GM21515 (cell line): ENCODE measurements around the gene RASA4B.
"Not testable (repeated sequence)": the region's sequence is repeated elsewhere in the genome, so short reads cannot be mapped to it uniquely, and the experiment has no call there.

ENCODE experiments used
- ATAC-seq: cut with Tn5 transposase; IDR thresholded peaks from one replicate; pipeline ENCODE4 v1.9.1; 2021; ENCODE audit not compliant: unreplicated experiment

The RASA4B gene

DNA sequence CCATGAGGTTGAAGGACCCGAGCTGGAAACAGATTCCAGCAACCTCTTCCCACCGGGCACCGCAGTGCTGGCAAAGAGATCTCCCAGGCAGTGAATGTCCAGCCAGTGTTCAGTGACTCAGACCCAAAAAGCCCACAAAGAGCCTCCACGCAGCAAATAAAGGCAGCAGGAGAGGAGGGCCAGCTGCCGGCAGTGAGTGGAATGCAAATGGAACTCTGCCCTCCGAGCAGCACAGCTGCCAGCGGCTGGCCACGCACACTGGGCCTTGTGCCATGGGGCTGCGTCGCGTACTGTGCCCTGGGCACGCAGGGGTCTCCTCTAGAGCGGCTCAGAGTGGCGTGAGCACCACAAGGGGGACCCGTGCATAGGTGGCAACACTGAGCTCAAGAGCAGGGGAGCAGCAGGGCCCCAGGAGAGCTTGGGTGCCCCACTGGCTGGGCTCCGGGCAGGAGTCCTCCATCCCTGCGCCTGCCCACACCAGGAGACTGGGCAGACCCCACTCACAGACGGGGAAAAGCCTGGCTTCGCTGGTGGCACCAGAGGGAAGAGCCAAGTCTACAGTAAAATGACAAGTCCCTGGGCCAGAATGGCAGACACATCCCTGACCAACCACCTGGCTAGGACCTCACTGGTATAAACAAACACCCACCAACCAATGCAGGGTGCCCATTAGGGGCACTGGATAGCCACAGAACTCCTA lies 42.7 kb downstream of the RASA4B start:
- ATAC-seq = not testable (repeated sequence)

DNA sequence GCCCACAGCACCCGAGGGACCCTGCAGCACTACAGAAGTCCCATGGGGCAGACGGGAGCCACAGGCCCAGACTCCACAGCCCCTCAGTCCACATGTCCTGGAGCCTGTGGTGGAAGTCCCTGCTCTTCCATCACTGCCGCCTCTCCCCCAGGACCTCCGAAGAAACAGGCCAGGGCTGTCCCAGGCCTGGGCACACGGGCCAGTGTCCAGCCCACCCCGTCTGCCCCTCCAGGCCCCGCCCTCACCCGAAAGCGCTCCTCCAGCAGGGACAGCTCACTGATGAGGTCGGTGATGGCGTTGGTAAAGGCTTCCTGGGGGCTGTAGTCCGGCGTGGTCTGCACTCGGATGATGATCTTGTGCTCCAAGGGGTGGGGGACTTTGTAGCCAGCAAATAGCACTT lies 43.5 kb downstream of the RASA4B start:
- ATAC-seq = not testable (repeated sequence)

DNA sequence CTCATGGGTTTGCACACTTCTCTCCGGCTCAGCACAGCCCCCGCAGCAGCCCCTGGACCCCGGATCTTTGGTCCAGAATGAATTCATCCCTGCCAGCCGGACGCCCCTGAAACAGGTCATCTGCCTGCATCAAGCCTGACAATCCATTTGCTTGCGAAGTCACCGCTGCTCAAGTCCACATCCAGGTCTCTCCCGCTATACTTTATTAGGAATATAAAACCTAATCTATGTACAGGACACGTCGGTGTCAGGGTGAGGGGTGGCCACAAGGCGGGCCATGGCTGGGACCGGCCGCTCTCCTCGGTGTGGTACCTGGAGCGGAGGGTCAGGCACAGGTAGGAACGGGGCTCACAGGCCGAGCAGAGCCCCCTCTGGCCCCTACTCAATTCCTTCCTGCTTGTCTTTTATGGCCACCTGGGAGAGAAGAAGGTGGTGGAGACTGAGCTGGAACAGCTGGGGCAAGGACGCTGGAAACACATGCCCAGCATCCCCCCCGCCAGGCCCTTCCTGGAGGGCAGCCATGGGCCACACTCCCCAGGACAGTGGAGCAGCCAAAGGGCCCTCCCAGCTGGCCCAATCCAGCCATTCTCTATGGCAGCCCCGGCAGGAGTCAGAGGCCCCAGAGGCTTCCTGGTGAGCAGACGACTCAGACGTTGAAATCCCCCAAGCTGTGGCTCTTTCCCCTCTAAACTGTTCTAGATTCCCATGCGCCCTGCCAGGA lies 44.1 kb downstream of the RASA4B start:
- ATAC-seq = no peak

DNA sequence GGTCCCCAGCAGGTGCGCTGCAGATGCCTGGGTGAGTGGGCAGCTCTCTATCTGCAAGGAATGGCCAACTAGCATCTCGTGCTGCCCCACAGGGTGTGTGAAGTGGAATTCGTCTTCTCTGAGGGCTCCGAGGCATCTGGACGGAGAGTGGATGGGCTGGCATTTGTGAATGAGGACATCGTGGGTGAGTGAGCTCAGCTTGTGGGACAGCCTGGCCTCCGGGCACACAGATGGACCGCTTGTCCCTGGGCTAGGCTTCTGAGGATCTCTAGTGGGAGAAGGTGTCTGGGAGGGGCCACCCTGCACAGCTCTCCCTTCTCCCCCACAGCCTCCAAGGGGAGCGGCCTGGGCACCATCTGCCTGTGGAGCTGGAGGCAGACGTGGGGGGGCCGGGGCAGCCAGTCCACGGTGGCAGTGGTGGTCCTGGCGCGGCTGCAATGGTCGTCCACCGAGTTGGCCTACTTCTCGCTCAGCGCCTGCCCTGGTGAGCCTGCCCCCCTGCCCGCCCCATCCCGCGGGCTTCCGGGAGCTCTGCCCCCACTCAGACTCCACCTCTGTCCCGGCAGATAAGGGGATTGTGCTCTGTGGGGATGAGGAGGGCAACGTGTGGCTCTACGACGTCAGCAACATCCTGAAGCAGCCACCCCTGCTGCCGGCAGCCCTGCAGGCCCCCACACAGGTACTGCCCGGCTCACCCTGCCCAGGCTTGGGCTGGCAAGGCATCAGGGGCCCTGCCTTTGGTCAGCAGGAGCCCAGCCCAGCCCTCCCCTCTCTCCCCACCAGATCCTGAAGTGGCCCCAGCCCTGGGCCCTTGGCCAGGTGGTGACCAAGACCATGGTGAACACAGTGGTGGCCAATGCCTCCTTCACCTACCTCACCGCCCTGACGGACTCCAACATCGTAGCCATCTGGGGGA lies 45.2 kb downstream of the RASA4B start:
- ATAC-seq = no peak

DNA sequence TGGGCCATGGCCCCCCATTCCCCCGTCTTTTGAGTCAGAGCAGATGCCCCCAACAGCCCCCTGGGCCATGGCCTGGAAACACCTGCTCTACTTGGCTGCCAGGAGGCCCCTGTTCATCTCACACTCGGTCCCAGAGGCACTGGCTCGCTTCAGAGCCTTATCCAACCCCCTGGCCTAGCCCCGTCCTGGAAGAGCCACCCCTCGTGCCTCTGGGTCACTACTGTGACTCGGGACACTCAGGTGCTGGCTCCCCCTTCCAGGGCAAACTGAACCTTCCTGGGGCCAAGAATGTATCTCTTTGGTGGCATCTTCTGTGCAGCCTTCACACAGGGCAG lies 45.8 kb downstream of the RASA4B start:
- no peak for ATAC-seq

DNA sequence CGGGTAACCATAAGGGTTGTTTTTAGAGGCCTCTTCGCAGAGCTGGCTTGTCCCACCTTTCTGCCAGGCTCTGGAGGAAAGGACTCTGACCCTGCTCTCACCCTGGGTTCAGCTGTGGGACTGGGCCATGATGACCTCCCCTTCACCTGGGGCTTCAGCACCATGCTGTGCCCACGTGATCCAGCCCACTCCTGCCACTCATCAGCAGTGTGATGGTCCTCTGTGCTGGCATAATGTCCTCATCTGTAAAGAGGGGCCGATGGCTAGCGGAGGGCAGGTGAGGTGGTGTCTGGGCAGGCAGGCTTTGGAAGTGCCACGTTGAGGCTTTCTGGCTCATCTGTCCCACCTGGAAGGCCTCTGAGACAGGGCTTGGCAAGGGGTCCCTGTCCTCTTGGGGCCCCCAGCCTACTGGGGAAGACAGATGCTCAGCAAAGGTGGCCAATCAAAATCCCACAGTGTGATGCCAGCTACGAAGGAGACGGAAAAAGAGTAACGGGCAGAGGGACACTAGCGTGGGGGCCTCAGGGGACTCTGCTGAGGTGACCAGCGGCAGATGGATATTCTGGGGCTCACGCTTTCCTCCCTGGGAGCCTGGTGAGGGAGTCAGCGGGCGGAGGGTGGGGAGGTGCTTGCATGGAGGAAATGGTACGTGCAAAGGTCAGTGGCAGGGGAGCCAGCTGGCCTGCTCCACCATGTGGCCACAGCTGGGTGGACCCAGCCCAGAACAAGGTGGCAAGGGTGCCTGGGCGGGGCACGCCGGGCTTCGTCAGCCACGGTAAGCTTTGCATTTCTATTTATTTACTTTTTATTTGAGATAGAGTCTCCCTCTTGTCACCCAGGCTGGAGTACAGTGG lies 47.4 kb downstream of the RASA4B start:
- ATAC-seq = no peak

DNA sequence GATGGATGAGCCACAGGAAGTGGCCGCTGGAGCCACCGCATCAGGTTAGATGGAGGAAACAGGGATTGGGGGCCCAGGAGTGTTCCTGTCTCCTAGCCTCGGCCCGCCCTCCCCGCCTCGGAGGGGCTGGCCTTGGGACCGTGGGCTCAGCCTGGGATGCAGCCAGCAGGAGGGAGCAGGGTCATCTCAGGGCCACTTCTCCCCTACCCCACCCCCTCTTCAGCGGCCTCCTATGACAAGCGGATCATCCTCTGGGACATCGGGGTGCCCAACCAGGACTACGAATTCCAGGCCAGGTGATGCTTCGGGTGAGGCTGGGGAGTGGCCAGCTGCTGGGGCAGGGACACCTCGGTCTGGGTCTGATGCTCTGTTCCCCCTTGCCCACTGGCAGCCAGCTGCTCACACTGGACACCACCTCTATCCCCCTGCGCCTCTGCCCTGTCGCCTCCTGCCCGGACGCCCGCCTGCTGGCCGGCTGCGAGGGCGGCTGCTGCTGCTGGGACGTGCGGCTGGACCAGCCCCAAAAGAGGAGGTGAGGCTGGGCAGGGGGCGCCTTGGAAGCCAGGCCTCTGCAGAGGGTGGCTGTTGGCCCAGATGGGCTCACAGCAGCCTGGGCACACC lies 48.1 kb downstream of the RASA4B start:
- ATAC-seq = no peak

DNA sequence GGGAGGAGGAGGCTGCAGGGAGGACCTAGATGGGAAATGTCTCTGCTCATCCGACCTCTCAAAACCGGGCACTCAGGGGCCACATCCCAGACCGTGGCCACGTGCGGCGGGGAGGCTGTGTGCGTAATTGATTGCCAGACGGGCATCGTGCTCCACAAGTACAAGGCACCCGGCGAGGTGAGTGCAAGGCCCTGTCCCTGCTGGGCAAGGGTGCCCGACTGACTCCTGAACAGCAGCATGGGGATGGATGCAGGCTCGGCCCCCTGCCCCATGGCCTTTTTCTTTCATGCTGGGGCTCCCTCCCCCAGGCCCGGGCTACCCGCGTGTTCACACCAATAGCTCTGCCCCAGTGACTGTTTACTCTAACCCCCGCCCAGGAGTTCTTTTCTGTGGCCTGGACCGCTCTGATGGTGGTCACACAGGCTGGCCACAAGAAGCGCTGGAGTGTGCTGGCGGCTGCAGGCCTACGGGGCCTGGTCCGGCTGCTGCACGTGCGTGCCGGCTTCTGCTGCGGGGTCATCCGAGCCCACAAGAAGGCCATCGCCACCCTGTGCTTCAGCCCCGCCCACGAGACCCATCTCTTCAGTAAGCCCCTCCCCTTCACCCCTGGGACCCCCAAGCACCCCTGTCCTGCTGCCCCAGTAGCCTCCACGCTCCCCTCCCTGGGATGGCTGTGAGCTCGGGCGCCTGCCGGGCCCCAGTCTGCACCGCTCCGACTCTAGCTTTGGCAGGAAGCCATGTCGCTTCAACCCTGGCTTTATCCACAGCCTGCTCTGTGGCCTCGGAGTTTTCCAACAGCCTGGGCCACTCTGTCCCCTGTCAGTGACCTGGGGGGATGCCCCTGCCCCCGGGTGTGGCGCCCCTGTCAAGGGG lies 48.9 kb downstream of the RASA4B start:
- ATAC-seq = no peak

DNA sequence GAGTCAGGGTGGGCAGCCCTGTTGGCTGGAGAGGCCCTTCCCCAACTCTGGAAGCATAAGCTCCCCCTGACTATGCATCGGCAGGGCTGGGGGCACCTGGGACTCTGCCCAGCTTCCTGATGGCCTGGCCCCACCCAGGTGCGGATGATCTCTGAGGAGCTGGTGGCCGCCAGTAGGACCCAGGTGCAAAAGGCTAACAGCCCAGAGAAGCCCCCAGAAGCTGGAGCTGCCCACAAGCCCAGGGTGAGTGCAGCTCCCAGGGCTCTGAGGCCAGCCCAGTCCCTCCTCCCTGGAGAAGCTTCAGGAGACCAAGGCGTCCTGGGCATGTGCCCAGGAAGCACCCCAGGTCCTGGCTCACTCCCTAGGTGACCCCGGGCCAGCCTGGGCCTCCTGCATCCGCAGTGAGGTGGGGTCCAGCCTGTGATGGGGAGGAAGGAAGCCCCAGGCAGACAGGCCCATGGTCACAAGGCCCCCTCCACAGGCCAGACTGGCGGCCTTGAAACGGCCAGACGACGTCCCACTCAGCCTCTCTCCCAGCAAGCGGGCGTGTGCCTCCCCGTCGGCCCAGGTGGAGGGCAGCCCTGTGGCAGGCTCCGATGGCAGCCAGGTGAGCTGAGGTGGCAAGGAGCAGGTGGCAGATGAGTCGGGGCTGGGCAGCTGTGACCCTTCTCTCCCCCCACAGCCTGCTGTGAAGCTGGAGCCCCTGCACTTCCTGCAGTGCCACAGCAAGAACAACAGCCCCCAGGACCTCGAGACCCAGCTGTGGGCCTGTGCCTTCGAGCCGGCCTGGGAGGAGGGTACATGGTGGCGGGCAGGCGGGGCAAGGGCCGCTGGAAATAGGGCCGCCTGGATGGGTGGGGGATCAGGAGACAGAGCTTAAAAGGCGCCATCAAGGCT lies 49.7 kb downstream of the RASA4B start:
- ATAC-seq = no peak

DNA sequence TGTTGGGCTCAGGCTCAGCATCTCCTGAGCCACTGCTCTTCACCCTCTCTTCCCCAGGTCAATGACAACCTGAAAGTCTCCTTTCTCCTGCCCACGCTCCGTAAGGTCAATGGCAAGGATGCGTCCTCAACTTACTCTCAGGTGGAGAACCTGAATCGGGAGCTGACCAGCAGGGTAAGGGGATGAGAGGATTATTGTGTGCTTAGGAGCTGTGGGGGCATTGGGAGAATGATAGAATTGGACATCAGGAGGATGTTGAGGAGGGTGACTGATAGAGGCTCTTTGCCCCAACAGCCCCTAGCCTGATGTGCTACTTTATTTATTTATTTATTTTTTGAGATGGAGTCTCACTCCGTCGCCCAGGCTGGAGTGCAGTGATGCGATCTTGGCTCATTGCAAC lies 51.5 kb downstream of the RASA4B start:
- ATAC-seq = no peak

DNA sequence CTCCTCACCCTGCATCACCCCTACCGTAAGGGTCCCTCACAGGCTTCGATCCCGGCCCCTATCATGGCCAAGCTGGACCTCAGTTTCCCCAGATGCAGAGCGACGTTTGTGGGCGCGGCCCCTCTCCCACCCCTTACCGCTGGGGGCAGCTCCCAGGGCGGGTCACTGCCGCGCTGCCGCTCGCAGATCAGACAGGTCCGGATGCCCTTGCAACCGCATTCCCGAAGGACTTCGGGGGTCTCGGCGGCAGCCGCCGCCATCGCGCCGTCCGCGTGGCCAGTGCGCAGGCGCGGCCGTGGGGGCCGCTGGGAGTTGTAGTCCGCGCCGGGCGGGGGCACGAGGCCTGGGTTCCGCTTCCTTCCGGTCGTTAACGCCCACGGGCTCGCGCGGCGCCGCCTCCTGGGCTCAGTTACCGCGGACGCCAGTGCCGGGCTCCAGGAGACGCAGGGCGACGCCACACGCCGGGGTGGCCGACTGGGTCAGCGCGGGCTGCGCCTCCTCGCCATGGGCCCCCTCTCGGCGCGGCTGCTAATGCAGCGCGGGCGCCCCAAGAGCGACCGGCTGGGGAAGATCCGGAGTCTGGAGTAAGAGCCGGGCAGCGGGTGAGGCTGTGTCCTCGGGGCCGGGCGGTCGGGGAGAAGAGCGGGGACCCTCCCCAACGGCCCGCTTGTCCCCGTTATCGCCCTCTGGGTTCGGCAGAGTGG lies 52.8 kb downstream of the RASA4B start, which contains the start of the genes ALKBH4 and LRWD1:
Gene ALKBH4 (minus strand): TSS at position 287 of the 704 bp plus-strand sequence. CDS start 27 bp downstream, at position 260.
Gene LRWD1 (plus strand): TSS at position 408 of the 704 bp plus-strand sequence. CDS start 97 bp downstream, at position 505.
- peak; percentile 84 for ATAC-seq

DNA sequence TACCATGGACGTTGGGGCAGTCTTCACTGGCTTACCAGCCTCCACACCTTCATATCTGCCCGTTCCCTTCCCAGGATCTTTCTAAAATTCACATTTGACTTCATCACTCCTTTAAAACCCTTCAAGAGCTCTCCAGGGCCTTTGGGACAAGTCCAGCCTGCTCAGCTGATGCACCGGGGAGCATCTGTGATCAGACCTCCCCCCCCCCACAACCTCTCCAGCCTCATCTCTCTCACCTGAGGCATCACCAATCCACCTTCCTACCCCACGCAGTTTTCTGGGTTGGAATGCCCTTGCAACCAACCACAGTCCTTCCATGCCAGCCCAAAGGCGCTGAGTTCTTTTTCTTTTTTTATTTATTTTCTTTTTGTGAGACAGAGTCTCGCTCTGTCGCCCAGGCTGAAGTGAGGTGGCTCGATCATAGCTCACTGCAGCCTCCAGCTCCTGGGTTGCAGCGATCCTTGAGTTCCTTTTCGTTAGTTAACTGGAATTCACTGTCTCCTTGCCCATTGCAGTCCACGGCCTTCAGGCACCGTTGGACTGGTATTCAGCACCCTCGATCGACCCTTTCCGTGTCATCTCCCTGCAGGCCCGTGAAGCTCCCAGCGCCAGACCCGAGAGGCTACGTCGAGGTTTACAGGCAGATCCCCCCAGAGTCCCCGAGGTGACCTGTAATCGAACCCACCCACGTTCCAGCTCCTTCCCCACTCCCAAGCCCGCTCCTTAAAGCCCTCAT lies 53.6 kb downstream of the RASA4B start:
- peak; percentile 4 for ATAC-seq

DNA sequence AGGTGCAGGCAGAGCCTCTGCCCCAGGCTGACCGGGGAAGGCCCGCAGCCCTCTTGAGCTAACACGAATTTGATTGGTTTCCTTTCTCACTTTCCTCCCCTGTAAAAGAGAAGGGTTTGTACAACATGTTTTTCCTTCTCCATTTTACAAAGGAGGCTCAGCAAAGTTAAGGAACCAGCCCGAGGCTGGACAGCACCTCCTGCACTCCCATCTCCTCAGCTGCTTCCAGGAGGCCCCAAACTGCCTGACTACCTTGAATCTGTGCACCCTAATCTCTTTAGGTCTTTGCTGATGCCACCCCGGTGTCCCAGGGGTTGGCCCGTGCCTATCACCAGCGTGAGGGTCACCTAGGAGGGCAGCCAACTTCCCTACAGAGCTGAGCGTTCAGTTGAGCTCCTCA lies 57.1 kb downstream of the RASA4B start:
- ATAC-seq = no peak

DNA sequence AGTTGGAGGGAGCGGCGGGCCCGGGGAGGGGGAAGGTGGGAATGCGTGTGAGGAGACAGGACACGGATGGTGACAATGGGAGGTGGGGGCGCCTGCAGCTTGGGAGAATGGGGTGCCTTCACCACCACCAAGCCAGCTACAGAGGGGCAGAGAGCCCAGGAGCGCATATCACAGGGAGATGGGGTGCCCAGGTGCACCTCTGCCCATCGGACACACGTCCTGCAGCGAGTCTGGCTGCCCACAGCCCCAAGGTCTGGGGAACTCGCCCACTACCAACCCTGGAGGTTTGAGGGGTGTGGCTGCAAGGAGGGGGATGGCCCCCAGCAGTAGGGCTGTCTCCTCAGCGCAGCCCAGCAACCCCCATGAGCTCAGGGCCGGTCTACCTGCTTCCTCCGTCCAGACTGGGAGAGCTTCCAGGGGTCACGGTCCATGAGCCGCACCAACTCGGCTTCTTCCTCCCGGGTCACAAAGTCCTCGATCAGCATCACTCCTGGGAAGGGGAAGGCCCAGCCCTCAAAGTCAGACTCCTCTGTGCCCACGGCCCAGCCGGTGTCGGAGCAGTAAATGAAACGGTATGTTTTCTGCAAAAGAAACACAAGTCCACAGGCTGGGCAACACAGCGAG lies 58.2 kb downstream of the RASA4B start:
- no peak for ATAC-seq

DNA sequence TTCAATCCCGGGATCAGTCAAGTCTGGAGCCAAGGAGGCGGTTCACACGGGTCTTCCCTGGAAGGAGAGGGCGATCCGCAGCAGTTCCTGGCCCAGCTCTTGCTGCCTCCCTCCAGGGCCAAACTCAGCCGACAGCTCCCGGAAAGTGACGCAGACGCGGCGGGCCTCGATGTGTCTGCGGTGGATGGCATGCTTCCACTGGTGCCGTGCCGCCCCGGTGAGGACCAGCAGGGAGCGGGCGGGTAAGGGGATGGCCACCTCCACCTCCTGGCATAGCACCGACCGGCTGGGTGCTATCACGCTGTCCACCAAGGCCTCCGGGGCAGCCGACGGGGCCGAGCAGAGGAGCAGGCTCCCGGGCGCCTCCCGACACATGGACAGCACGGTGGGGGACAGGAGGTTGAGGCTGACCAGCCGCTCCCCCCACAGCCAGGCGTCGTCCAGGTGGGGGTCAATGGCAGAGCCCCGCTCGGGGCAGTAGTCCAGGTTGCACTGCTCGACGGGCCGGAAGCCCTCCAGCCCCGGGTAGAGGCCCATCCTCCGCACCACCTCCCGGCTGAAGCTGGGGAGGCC lies 60.1 kb downstream of the RASA4B start:
- no peak for ATAC-seq

DNA sequence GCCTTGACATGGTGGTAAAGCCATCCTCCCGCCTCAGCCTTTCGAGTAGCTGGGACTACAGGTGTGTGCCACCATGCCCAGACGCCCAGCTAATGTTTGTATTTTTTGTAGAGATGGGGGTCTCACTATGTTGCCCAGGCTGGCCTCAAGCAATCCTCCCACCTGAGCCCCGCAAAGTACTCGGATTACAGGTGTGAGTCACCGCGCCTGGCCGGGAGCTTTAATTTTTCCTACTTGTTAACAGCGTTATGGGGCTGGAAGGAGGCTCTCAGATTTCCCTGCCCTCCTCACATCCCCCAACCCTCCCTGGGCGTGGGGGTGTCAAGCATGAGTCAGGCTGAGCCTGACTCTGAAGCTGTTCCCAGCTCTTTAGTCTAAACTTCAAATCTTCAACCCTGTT lies 61.2 kb downstream of the RASA4B start:
- ATAC-seq = no peak
